ENCODE measurements around the gene CIRBP. TPM values are rescaled to one million over a fixed set of nuclear protein-coding genes. Genes with fewer than 3 reads are reported as not detected.

Gene CIRBP
- total and polyA plus RNA-seq, 2 of the 13 experiments (the other 11 are each of a cell fraction or from before 2014, with no cell fraction given), result 133 to 140 TPM

DNA sequence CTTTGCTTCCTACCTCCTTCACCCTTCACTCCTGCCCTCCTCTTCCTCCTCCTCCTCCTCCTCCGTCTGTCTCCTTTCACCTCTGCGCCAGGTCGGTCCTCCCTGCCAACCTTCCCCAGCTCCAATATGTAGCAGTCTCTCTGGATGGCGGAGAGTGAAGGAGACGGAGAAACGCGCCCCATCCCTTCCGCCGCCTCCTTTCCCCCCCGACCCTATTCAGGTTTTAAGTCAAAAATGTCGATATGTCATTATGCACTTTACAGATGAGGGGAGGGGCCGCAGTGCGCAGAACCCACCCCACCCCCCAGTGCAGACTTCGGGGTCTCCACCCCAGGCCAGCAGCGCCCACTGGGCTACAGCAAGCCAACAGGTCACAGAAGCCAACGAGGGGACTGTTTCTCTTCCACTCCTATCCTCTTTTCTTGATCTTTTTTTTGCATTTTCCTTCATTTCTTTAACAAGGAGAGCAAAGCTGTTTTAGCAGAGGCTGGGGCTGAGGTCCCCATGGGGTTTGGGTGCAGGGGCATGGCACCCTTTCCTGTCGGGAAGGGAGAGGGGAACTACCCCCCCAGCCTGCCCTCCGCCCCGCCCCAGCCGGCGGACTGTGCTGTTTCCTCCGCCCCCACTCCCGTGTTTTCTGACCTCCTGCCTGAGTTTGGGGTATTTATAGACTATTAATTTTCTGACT, 11.5 kb upstream of the CIRBP start:
- H3K79me2 ChIP-seq (ENCODE audit: insufficient read depth, low read length), result peaks cover 21% of the 10 kb centered on the region
- CTCF ChIA-PET (ENCODE audit: low intra/inter-chr PET ratio, low total read pairs), result no interaction called here
- H3K4me3 ChIP-seq (replicated peaks in 1 of 3; ENCODE audit: insufficient read depth in 1 of 3, low read depth in 2 of 3, low read length in 3 of 3), result no peak overlapping the region

More for the DNA sequence above, 11.5 kb upstream of the CIRBP start:
- Histone ChIP-seq H3K4me1 (ENCODE audit: insufficient read depth, low read length) (peaks cover 84% of the 10 kb centered on the region), H4K20me1 (ENCODE audit: insufficient read depth, low read length) (peaks cover 53% of the 10 kb centered on the region; the same call in 1 of the 2 replicates), H3K4me2 (ENCODE audit: low read depth, low read length) (peak overlapping the region; percentile 79; the same call in 1 of the 2 replicates), H3K9me3 (ENCODE audit: low read length) (no peaks in the 10 kb centered on the region), H3K27me3 (ENCODE audit: control insufficient read depth in 1 of 2, insufficient read depth in 2 of 2, low read length in 2 of 2) (no peaks in the 10 kb centered on the region), H3K36me3 (replicated peaks in 1 of 2; ENCODE audit: control insufficient read depth in 1 of 2, insufficient read depth in 2 of 2, low read length in 2 of 2) (peaks cover 18 to 38% of the 10 kb centered on the region in 2 experiments), H3K27ac (ENCODE audit: extremely low read length, insufficient read depth, low read length) (peak overlapping the region; percentile 85), H3K9ac (ENCODE audit: insufficient read depth, low read depth, low read length) (no peak overlapping the region), H2AFZ (ENCODE audit: low read length) (no peak overlapping the region)
- in situ Hi-C loops (cut with HindIII; ENCODE audit: extremely low pct_ligation_motif_present, low pct_unique_long_range_greater_than_20kb) (no loop called here), intact Hi-C loops (cut with micrococcal nuclease; ENCODE audit: unreplicated experiment) (no loop called here)
- WGBS (ENCODE audit: low lambda C conversion rate), result 82% methylated on average over 23 of the region's 23 CpGs
- POLR2A ChIA-PET, result interaction anchor here (12.8 to 13.7 kb wide), 2 partner anchors 7 to 14 kb away, joined by 464 to 668 read pairs; partner anchors contain the start of genes ATP5F1D and CIRBP
- FAIRE-seq (no peak), ATAC-seq (no peak), DNase-seq (ENCODE audit: low spot score) (no peak)
- TF ChIP-seq ZNF350 (CRISPR knock-in tag; IDR thresholded peaks at IDR 0.05; ENCODE audit: borderline replicate concordance, low read depth) (no peak), AGO1 (IDR thresholded peaks at IDR 0.05; ENCODE audit: low read depth, low read length, poor library complexity, severe bottlenecking) (peak; percentile 26), PCBP1 (IDR thresholded peaks at IDR 0.05; ENCODE audit: borderline replicate concordance, low read depth, low read length) (0 out of 2 replicates have a peak, but pooled peaks have one; percentile 3)
- TF ChIP-seq, protein P1, sequence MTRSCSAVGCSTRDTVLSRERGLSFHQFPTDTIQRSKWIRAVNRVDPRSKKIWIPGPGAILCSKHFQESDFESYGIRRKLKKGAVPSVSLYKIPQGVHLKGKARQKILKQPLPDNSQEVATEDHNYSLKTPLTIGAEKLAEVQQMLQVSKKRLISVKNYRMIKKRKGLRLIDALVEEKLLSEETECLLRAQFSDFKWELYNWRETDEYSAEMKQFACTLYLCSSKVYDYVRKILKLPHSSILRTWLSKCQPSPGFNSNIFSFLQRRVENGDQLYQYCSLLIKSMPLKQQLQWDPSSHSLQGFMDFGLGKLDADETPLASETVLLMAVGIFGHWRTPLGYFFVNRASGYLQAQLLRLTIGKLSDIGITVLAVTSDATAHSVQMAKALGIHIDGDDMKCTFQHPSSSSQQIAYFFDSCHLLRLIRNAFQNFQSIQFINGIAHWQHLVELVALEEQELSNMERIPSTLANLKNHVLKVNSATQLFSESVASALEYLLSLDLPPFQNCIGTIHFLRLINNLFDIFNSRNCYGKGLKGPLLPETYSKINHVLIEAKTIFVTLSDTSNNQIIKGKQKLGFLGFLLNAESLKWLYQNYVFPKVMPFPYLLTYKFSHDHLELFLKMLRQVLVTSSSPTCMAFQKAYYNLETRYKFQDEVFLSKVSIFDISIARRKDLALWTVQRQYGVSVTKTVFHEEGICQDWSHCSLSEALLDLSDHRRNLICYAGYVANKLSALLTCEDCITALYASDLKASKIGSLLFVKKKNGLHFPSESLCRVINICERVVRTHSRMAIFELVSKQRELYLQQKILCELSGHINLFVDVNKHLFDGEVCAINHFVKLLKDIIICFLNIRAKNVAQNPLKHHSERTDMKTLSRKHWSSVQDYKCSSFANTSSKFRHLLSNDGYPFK (CRISPR knock-in tag; IDR thresholded peaks at IDR 0.05; ENCODE audit: borderline replicate concordance), result no peak
- no TSS peak for BruUV-seq (replicated peaks)

Data from HepG2 (cell line).